Thoracic aorta endothelial cell (primary cell): Measurements from ENCODE around the gene SCN4B. TPM values are rescaled to one million over a fixed set of nuclear protein-coding genes. Genes with fewer than 3 reads are reported as not detected.

Source experiments
- total RNA-seq: library from RNA; depleted of rRNA; stranded (reverse); fragments of >200 nt; gene quantifications from 2 replicates; pipeline ENCODE4 v1.2.3, GENCODE V29; 2012

SCN4B gene, protein sequence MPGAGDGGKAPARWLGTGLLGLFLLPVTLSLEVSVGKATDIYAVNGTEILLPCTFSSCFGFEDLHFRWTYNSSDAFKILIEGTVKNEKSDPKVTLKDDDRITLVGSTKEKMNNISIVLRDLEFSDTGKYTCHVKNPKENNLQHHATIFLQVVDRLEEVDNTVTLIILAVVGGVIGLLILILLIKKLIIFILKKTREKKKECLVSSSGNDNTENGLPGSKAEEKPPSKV
- 0.13 and 0.14 TPM in 2 replicates for total RNA-seq

GRCh38 chr11:118152552-118153471, at the start of gene SCN4B:
Gene SCN4B (minus strand): TSS chr11:118152823. CDS start chr11:118152673, 150 bp downstream.

DNA sequence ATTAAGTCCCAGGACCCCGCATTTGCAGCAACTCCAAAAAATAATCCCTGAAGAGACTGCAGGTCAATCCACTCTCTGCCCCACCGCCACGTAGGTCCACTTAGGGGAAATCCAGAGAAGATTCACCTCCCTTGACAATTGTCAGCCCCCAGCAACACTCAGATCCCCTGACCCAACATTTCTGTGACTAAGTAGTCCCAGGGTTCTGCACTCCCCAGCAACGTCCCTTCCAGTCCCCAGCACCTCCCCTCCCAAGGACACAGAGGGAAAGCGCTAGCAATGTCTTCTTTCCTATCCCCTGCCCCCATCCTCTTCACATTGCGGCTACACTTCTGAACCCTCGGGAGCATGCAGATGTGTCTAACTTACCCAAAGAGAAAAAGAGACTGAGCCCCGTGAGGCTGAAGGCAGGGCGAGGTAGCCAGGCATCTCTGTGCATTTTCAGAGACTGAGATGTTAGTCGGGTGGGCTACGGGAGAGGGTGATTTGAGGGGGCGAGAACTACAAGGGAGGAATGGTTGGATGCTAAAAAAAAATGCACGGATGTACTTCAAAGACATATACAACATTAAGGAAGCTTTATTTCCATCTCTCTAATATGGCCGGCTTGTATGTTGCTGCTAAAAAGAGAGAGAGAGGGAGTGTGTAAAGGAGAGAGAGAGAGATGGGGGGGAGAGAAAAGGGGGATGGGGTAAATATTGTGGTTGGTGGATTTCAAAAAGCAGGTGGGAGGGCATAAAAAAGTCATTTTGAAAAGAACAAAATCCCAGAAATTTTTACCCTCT, 23.6 kb upstream of the SCN4B start, which contains the start of gene SCN2B:
Gene SCN2B (minus strand): TSS at position 647 of the 785 bp plus-strand sequence. CDS start 208 bp downstream, at position 439.

GRCh38 chr11:118086913-118087768, 65.5 kb downstream of the SCN4B start, which contains the start of gene SMIM35:
Gene SMIM35 (minus strand): TSS chr11:118086963. CDS start chr11:118086757, 206 bp downstream.

Other genes starting within 250 kb of the SCN4B start
- gene TMPRSS13, start 223.4 kb downstream of the SCN4B start, total RNA-seq: not detected in 2 replicates
- 0.07 TPM in 1 of 2 replicates, not detected in the other for gene IL10RA, start 166.4 kb downstream of the SCN4B start, total RNA-seq
- not detected in 2 replicates for gene TMPRSS4, start 75.7 kb downstream of the SCN4B start, total RNA-seq
- gene SMIM35, start 65.9 kb downstream of the SCN4B start, total RNA-seq: not detected in 2 replicates
- not detected in 2 replicates for gene SCN2B, start 23.8 kb upstream of the SCN4B start, total RNA-seq
- gene JAML, start 72.2 kb upstream of the SCN4B start, total RNA-seq: 0.07 TPM in 1 of 2 replicates, not detected in the other
- 11.8 and 14.1 TPM in 2 replicates for gene MPZL3, start 99.5 kb upstream of the SCN4B start, total RNA-seq
- gene MPZL2, start 111.5 kb upstream of the SCN4B start, total RNA-seq: 112 and 218 TPM in 2 replicates
- not detected in 2 replicates for gene CD3E, start 151.9 kb upstream of the SCN4B start, total RNA-seq
- not detected in 2 replicates for gene CD3D, start 189.9 kb upstream of the SCN4B start, total RNA-seq
- not detected in 2 replicates for gene CD3G, start 191.5 kb upstream of the SCN4B start, total RNA-seq
- 71.0 and 73.4 TPM in 2 replicates for gene UBE4A, start 206.8 kb upstream of the SCN4B start, total RNA-seq
- 46.3 and 56.8 TPM in 2 replicates for gene ATP5MG, start 248.8 kb upstream of the SCN4B start, total RNA-seq